Smooth muscle cell (in vitro differentiated cells): ENCODE results near the gene GNAI3. TPM values are rescaled to one million over a fixed set of nuclear protein-coding genes. Genes with fewer than 3 reads are reported as not detected.
A peak's percentile ranks its signal among the peaks of the same experiment; 100 is the strongest.

Source experiments
- DNase-seq: peaks from one replicate; lab custom pipeline; 2025; ENCODE audit not compliant: unreplicated experiment; lab: John Stamatoyannopoulos, UW
- H2AFZ ChIP-seq: fragments of 200-600 bp; sonication (generic); 2 replicates; pipeline ENCODE4 v1.6.0; 2016; ENCODE audit warnings: antibody characterized with exemption, low read depth, mild to moderate bottlenecking
- H3F3A ChIP-seq: fragments of 200-600 bp; sonication (generic); 2 replicates; pipeline ENCODE4 v1.6.0; 2017; ENCODE audit warnings: antibody characterized with exemption, low read depth
- H3K27ac ChIP-seq: fragments of 200-600 bp; sonication (generic); 2 replicates; pipeline ENCODE4 v1.5.1; 2016; ENCODE audit warnings: low read depth, mild to moderate bottlenecking
- H3K27me3 ChIP-seq: fragments of 200-600 bp; sonication (generic); 2 replicates; pipeline ENCODE4 v1.6.1; 2016; ENCODE audit warnings: low read depth, mild to moderate bottlenecking
- H3K36me3 ChIP-seq: fragments of 200-600 bp; sonication (generic); 2 replicates; pipeline ENCODE4 v1.5.1; 2016; ENCODE audit warnings: low read depth
- H3K4me1 ChIP-seq: fragments of 200-600 bp; sonication (generic); 2 replicates; pipeline ENCODE4 v1.5.1; 2016; ENCODE audit warnings: low read depth
- H3K4me2 ChIP-seq: fragments of 200-600 bp; sonication (generic); 2 replicates; pipeline ENCODE4 v1.6.0; 2016; ENCODE audit warnings: mild to moderate bottlenecking
- H3K4me3 ChIP-seq: fragments of 200-600 bp; sonication (generic); 2 replicates; pipeline ENCODE4 v1.5.1; 2016; ENCODE audit warnings: mild to moderate bottlenecking
- H3K79me2 ChIP-seq: fragments of 200-600 bp; sonication (generic); 2 replicates; pipeline ENCODE4 v1.6.0; 2016; ENCODE audit warnings: low read depth, mild to moderate bottlenecking
- H3K9ac ChIP-seq: fragments of 200-600 bp; sonication (generic); 2 replicates; pipeline ENCODE4 v1.6.0; 2016; ENCODE audit warnings: low read depth
- H3K9me3 ChIP-seq: fragments of 200-600 bp; sonication (generic); replicated peaks from 2 replicates; pipeline ENCODE4 v1.5.1; 2016; ENCODE audit warnings: low read depth
- H4K20me1 ChIP-seq: fragments of 200-600 bp; sonication (generic); 2 replicates; pipeline ENCODE4 v1.6.0; 2016; ENCODE audit warnings: low read depth
- CTCF ChIP-seq: fragments of 200-600 bp; sonication (generic); IDR thresholded peaks from 2 replicates; pipeline ENCODE4 v1.5.1; 2017; ENCODE audit warnings: borderline replicate concordance, mild to moderate bottlenecking, antibody characterized with exemption; ENCODE audit not compliant: insufficient read depth, poor library complexity, severe bottlenecking
- WGBS: methylation state at CpG from one replicate; pipeline ENCODE4 v1.1.7; 2016; ENCODE audit warnings: low lambda C conversion rate; 5-methylcytosine and 5-hydroxymethylcytosine counted together
- polyA plus RNA-seq: library from polyadenylated mRNA; unstranded; fragments of >200 nt; fragmentation: Nextera tagmentation; extraction: Ambion mirVana; gene quantifications from 2 replicates; pipeline ENCODE4 v1.2.1, GENCODE V29; 2016
- total RNA-seq: library from RNA; depleted of rRNA; stranded (reverse); fragments of >200 nt; gene quantifications from 2 replicates; pipeline ENCODE4 v1.2.3, GENCODE V29; 2014

GNAI3 gene
- total and polyA plus RNA-seq, 2 experiments from 2014 or later, result 11.4 to 15.4 TPM

DNA sequence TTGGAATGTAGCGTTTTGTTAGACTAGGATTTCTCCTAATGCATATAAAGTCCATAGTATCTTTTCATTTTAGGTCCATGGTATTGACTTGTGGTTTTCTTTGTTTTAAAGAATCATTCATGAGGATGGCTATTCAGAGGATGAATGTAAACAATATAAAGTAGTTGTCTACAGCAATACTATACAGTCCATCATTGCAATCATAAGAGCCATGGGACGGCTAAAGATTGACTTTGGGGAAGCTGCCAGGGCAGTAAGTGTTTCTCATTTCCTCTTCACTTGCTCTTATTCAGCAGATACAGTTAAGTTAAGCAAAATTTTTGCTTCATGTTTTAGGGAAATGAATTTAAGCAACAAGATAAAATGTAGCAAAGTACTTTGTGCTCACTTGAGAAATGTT, 25.4 kb downstream of the GNAI3 start:
- no peak for DNase-seq
- H3K79me2 ChIP-seq, result peaks cover 97% of the 10 kb centered on the region
- H3K4me2 ChIP-seq, result no peak overlapping the region
- H4K20me1 ChIP-seq, result peaks cover 97% of the 10 kb centered on the region
- peaks cover 3% of the 10 kb centered on the region for H3F3A ChIP-seq
- H3K9ac ChIP-seq, result no peak overlapping the region
- no peaks in the 10 kb centered on the region for H3K27me3 ChIP-seq
- peaks cover 13% of the 10 kb centered on the region for H3K4me1 ChIP-seq
- WGBS, result 96% methylated on average over 2 of the region's 2 CpGs
- H3K36me3 ChIP-seq, result peaks cover 3% of the 10 kb centered on the region
- no peak overlapping the region for H2AFZ ChIP-seq
- no peaks in the 10 kb centered on the region for H3K9me3 ChIP-seq
- TF ChIP-seq CTCF, result no peak
- no peak overlapping the region for H3K27ac ChIP-seq
- no peak overlapping the region for H3K4me3 ChIP-seq

GRCh38 chr1:109578947-109579443, 30.6 kb downstream of the GNAI3 start:
- Histone ChIP-seq H3K27me3 (no peaks in the 10 kb centered on the region), H3K36me3 (peaks cover 18% of the 10 kb centered on the region), H3F3A (no peaks in the 10 kb centered on the region), H3K9me3 (no peaks in the 10 kb centered on the region), H3K27ac (peak overlapping the region; percentile 10), H2AFZ (no peak overlapping the region), H3K4me1 (no peaks in the 10 kb centered on the region), H3K79me2 (peaks cover 60% of the 10 kb centered on the region), H3K4me2 (no peak overlapping the region), H4K20me1 (peaks cover 87% of the 10 kb centered on the region), H3K9ac (no peak overlapping the region), H3K4me3 (no peak overlapping the region)
- 96% methylated on average over 3 of the region's 3 CpGs for WGBS
- TF ChIP-seq CTCF, result no peak
- DNase-seq, result no peak

- H3K9ac ChIP-seq, result no peak overlapping the region
- no peaks in the 10 kb centered on the region for H3F3A ChIP-seq
- H3K27me3 ChIP-seq, result no peaks in the 10 kb centered on the region
- 100% methylated on average over 1 of the region's 1 CpG for WGBS
- H3K9me3 ChIP-seq, result no peaks in the 10 kb centered on the region
- no peak overlapping the region for H2AFZ ChIP-seq
- no peak overlapping the region for H3K4me2 ChIP-seq
- peak overlapping the region; percentile 10 for H3K27ac ChIP-seq
- no peak for TF ChIP-seq CTCF
- no peak for DNase-seq
- peaks cover 87% of the 10 kb centered on the region for H4K20me1 ChIP-seq
- H3K79me2 ChIP-seq, result peaks cover 59% of the 10 kb centered on the region
- no peak overlapping the region for H3K4me3 ChIP-seq
- peaks cover 23% of the 10 kb centered on the region for H3K36me3 ChIP-seq
- H3K4me1 ChIP-seq, result no peaks in the 10 kb centered on the region
Observed at GRCh38 chr1:109579491-109579890, 31.1 kb downstream of the GNAI3 start.

DNA sequence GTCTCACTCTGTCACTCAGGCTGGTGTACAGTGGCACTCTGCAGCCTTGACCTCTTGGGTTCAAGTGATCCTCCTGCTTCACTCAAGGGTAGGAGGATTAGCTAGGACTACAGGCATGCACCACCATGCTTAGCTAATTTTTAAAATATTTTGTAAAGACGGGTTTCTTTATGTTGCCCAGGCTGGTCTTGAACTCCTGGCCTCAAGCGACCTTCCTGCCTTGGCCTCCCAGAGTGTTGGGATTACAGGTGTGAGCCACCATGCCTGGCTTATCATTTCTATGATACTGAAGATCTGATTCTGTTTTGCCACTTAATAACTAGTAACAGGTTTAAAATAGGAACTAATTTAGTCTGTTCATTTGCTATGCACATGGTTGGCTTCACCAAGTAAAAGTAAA, 33.6 kb downstream of the GNAI3 start:
- Histone ChIP-seq H3F3A (no peaks in the 10 kb centered on the region), H3K4me3 (no peak overlapping the region), H3K9ac (no peak overlapping the region), H3K4me2 (no peak overlapping the region), H3K27me3 (no peaks in the 10 kb centered on the region), H3K79me2 (peaks cover 36% of the 10 kb centered on the region), H3K4me1 (no peaks in the 10 kb centered on the region), H3K9me3 (no peaks in the 10 kb centered on the region), H3K36me3 (peaks cover 43% of the 10 kb centered on the region), H4K20me1 (peaks cover 69% of the 10 kb centered on the region), H2AFZ (no peak overlapping the region), H3K27ac (no peak overlapping the region)
- 88% methylated on average over 2 of the region's 2 CpGs for WGBS
- TF ChIP-seq CTCF, result no peak
- no peak for DNase-seq
